ENCODE measurements around the gene MLH1.

Gene MLH1

DNA sequence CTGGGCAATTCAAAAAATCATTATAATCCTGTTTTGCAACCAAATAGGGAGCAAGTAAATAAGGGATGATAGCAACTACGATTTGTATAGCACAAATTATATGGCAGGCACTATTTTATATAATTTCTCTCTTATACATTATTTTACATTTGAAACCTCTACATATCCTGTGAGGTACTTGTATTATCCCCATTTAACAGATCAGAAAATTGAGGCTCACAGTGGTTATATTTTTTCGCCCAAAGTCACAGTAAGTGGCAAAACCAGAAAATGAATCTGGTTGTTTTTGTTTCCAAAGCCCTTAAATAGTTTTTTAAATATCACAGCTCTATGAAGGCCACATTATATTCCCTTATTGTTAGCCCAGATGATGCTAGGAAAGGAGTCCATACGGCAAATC is 74.3 kb downstream of the MLH1 start:
- Histone ChIP-seq H2AK5ac (ENCODE audit: low read depth, low read length) (no peak overlapping the region), H3K4me1 (ENCODE audit: control insufficient read depth in 2 of 2, insufficient read depth in 1 of 2, low read depth in 1 of 2, low read length in 2 of 2) (no peaks in the 10 kb centered on the region), H3K36me3 (replicated peaks in 1 of 2; ENCODE audit: control insufficient read depth in 2 of 2, insufficient read depth in 2 of 2, low read length in 2 of 2) (peaks cover 2 to 57% of the 10 kb centered on the region in 2 donors), H3K23ac (ENCODE audit: low read depth, low read length, poor library complexity) (no peak overlapping the region), H3K18ac (ENCODE audit: low read length) (no peak overlapping the region), H4K8ac (ENCODE audit: low read depth, low read length) (no peak overlapping the region), H2BK5ac (ENCODE audit: low read length) (no peak overlapping the region), H3K4me3 (ENCODE audit: low read length in 2 of 2) (no peak overlapping the region), H4K91ac (ENCODE audit: low read depth, low read length, poor library complexity) (no peak overlapping the region), H3K79me1 (ENCODE audit: low read depth, low read length) (no peaks in the 10 kb centered on the region), H2BK12ac (ENCODE audit: low read length) (no peak overlapping the region), H3K14ac (ENCODE audit: low read length) (no peak overlapping the region), H3K9me3 (replicated peaks in 1 of 2; ENCODE audit: control insufficient read depth in 2 of 2, insufficient read depth in 1 of 2, low read depth in 1 of 2, low read length in 2 of 2) (no peaks in the 10 kb centered on the region), H3K27me3 (ENCODE audit: control insufficient read depth in 3 of 3, insufficient read depth in 3 of 3, low read depth in 1 of 3, low read length in 3 of 3) (no peaks in the 10 kb centered on the region), H3K27ac (replicated peaks; ENCODE audit: low read length) (no peak overlapping the region), H3K4ac (ENCODE audit: low read length) (no peak overlapping the region), H2BK15ac (ENCODE audit: low read length) (no peak overlapping the region), H3K9ac (ENCODE audit: low read depth, low read length, poor library complexity) (no peak overlapping the region), H2AFZ (ENCODE audit: low read length) (no peak overlapping the region), H2BK120ac (ENCODE audit: low read depth, low read length) (no peak overlapping the region), H3K4me2 (ENCODE audit: insufficient read depth, low read length, poor library complexity, severe bottlenecking) (no peak overlapping the region)
- DNase-seq (ENCODE audit: low spot score), result no peak
- no CpG with 5 or more reads among the region's 3 CpGs for WGBS, 2 donors (ENCODE audit: extremely low coverage in 2 of 2, insufficient read length in 2 of 2, insufficient replicate concordance in 1 of 2)

- no peak for DNase-seq (ENCODE audit: low spot score)
- Histone ChIP-seq H3K36me3 (replicated peaks in 1 of 2; ENCODE audit: control insufficient read depth in 2 of 2, insufficient read depth in 2 of 2, low read length in 2 of 2) (peaks cover 2 to 56% of the 10 kb centered on the region in 2 donors), H3K9me3 (replicated peaks in 1 of 2; ENCODE audit: control insufficient read depth in 2 of 2, insufficient read depth in 1 of 2, low read depth in 1 of 2, low read length in 2 of 2) (no peaks in the 10 kb centered on the region), H3K4ac (ENCODE audit: low read length) (no peak overlapping the region), H3K4me1 (ENCODE audit: control insufficient read depth in 2 of 2, insufficient read depth in 1 of 2, low read depth in 1 of 2, low read length in 2 of 2) (no peaks in the 10 kb centered on the region), H3K27ac (replicated peaks; ENCODE audit: low read length) (no peak overlapping the region), H3K4me3 (ENCODE audit: low read length in 2 of 2) (no peak overlapping the region), H2BK5ac (ENCODE audit: low read length) (no peak overlapping the region), H3K27me3 (ENCODE audit: control insufficient read depth in 3 of 3, insufficient read depth in 3 of 3, low read depth in 1 of 3, low read length in 3 of 3) (no peaks in the 10 kb centered on the region), H3K14ac (ENCODE audit: low read length) (no peak overlapping the region), H2AK5ac (ENCODE audit: low read depth, low read length) (no peak overlapping the region), H2BK15ac (ENCODE audit: low read length) (no peak overlapping the region), H4K8ac (ENCODE audit: low read depth, low read length) (no peak overlapping the region), H3K79me1 (ENCODE audit: low read depth, low read length) (no peaks in the 10 kb centered on the region), H2BK12ac (ENCODE audit: low read length) (no peak overlapping the region), H3K4me2 (ENCODE audit: insufficient read depth, low read length, poor library complexity, severe bottlenecking) (no peak overlapping the region), H3K18ac (ENCODE audit: low read length) (no peak overlapping the region), H4K91ac (ENCODE audit: low read depth, low read length, poor library complexity) (no peak overlapping the region), H3K23ac (ENCODE audit: low read depth, low read length, poor library complexity) (no peak overlapping the region), H2AFZ (ENCODE audit: low read length) (no peak overlapping the region), H3K9ac (ENCODE audit: low read depth, low read length, poor library complexity) (no peak overlapping the region), H2BK120ac (ENCODE audit: low read depth, low read length) (no peak overlapping the region)
- no CpG with 5 or more reads among the region's 1 CpG for WGBS, 2 donors (ENCODE audit: extremely low coverage in 2 of 2, insufficient read length in 2 of 2, insufficient replicate concordance in 1 of 2)
Measured at GRCh38 chr3:37068031-37068430, 74.7 kb downstream of the MLH1 start.

- Histone ChIP-seq H2AFZ (ENCODE audit: low read length) (no peak overlapping the region), H3K18ac (ENCODE audit: low read length) (no peak overlapping the region), H2BK15ac (ENCODE audit: low read length) (no peak overlapping the region), H3K4me1 (ENCODE audit: control insufficient read depth in 2 of 2, insufficient read depth in 1 of 2, low read depth in 1 of 2, low read length in 2 of 2) (no peaks in the 10 kb centered on the region), H4K8ac (ENCODE audit: low read depth, low read length) (no peak overlapping the region), H4K91ac (ENCODE audit: low read depth, low read length, poor library complexity) (no peak overlapping the region), H3K9me3 (replicated peaks in 1 of 2; ENCODE audit: control insufficient read depth in 2 of 2, insufficient read depth in 1 of 2, low read depth in 1 of 2, low read length in 2 of 2) (no peaks in the 10 kb centered on the region), H3K4ac (ENCODE audit: low read length) (no peak overlapping the region), H3K27me3 (ENCODE audit: control insufficient read depth in 3 of 3, insufficient read depth in 3 of 3, low read depth in 1 of 3, low read length in 3 of 3) (no peaks in the 10 kb centered on the region), H3K9ac (ENCODE audit: low read depth, low read length, poor library complexity) (no peak overlapping the region), H2AK5ac (ENCODE audit: low read depth, low read length) (no peak overlapping the region), H3K79me1 (ENCODE audit: low read depth, low read length) (no peaks in the 10 kb centered on the region), H3K36me3 (replicated peaks in 1 of 2; ENCODE audit: control insufficient read depth in 2 of 2, insufficient read depth in 2 of 2, low read length in 2 of 2) (peaks cover 0 to 56% of the 10 kb centered on the region in 2 donors), H3K23ac (ENCODE audit: low read depth, low read length, poor library complexity) (no peak overlapping the region), H2BK5ac (ENCODE audit: low read length) (no peak overlapping the region), H3K27ac (replicated peaks; ENCODE audit: low read length) (no peak overlapping the region), H3K4me2 (ENCODE audit: insufficient read depth, low read length, poor library complexity, severe bottlenecking) (no peak overlapping the region), H3K14ac (ENCODE audit: low read length) (no peak overlapping the region), H2BK120ac (ENCODE audit: low read depth, low read length) (no peak overlapping the region), H2BK12ac (ENCODE audit: low read length) (no peak overlapping the region), H3K4me3 (ENCODE audit: low read length in 2 of 2) (no peak overlapping the region)
- WGBS, 2 donors (ENCODE audit: extremely low coverage in 2 of 2, insufficient read length in 2 of 2, insufficient replicate concordance in 1 of 2), result no CpG with 5 or more reads among the region's 3 CpGs
- DNase-seq (ENCODE audit: low spot score), result no peak
Measured at GRCh38 chr3:37071921-37072320, 78.6 kb downstream of the MLH1 start.

DNA sequence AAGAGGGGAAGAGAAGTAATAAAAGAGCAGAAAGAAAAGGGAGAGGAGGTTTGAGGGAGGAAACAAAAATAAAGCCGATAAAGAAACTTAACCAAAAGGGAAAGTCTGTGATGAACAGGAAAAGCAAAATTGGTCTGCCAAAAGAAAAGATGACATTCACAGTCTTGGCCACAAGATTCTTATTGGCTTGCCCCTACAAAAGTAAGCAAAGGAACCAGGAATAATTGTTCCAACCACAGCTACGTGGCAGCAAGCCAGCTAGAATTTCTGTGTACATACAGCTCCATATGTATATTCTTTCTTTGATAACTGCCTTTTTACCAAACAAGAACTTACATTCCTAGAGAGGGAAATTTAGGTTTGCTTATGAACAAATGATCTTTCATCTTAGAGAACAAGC is 79.6 kb downstream of the MLH1 start:
- H4K91ac ChIP-seq (ENCODE audit: low read depth, low read length, poor library complexity), result no peak overlapping the region
- no peak for DNase-seq (ENCODE audit: low spot score)
- no peak overlapping the region for H3K27ac ChIP-seq (replicated peaks; ENCODE audit: low read length)
- H3K9ac ChIP-seq (ENCODE audit: low read depth, low read length, poor library complexity), result no peak overlapping the region
- no peaks in the 10 kb centered on the region for H3K4me1 ChIP-seq (ENCODE audit: control insufficient read depth in 2 of 2, insufficient read depth in 1 of 2, low read depth in 1 of 2, low read length in 2 of 2)
- H2AK5ac ChIP-seq (ENCODE audit: low read depth, low read length), result no peak overlapping the region
- H3K4me3 ChIP-seq (ENCODE audit: low read length in 2 of 2), result no peak overlapping the region
- H2BK15ac ChIP-seq (ENCODE audit: low read length), result no peak overlapping the region
- no CpG with 5 or more reads among the region's 2 CpGs for WGBS, 2 donors (ENCODE audit: extremely low coverage in 2 of 2, insufficient read length in 2 of 2, insufficient replicate concordance in 1 of 2)
- peaks cover 0 to 65% of the 10 kb centered on the region in 2 donors for H3K36me3 ChIP-seq (replicated peaks in 1 of 2; ENCODE audit: control insufficient read depth in 2 of 2, insufficient read depth in 2 of 2, low read length in 2 of 2)
- H3K9me3 ChIP-seq (replicated peaks in 1 of 2; ENCODE audit: control insufficient read depth in 2 of 2, insufficient read depth in 1 of 2, low read depth in 1 of 2, low read length in 2 of 2), result no peaks in the 10 kb centered on the region
- no peak overlapping the region for H3K4ac ChIP-seq (ENCODE audit: low read length)
- H2BK5ac ChIP-seq (ENCODE audit: low read length), result no peak overlapping the region
- H3K14ac ChIP-seq (ENCODE audit: low read length), result no peak overlapping the region
- H3K23ac ChIP-seq (ENCODE audit: low read depth, low read length, poor library complexity), result no peak overlapping the region
- no peak overlapping the region for H2BK12ac ChIP-seq (ENCODE audit: low read length)
- no peak overlapping the region for H3K4me2 ChIP-seq (ENCODE audit: insufficient read depth, low read length, poor library complexity, severe bottlenecking)
- no peak overlapping the region for H4K8ac ChIP-seq (ENCODE audit: low read depth, low read length)
- H2BK120ac ChIP-seq (ENCODE audit: low read depth, low read length), result no peak overlapping the region
- no peaks in the 10 kb centered on the region for H3K27me3 ChIP-seq (ENCODE audit: control insufficient read depth in 3 of 3, insufficient read depth in 3 of 3, low read depth in 1 of 3, low read length in 3 of 3)
- no peak overlapping the region for H3K18ac ChIP-seq (ENCODE audit: low read length)
- H3K79me1 ChIP-seq (ENCODE audit: low read depth, low read length), result no peaks in the 10 kb centered on the region
- H2AFZ ChIP-seq (ENCODE audit: low read length), result no peak overlapping the region

Measured in neuronal stem cell (in vitro differentiated cells).